PC-3 (cell line): ENCODE measurements around the gene KRT40. TPM values are rescaled to one million over a fixed set of nuclear protein-coding genes. Genes with fewer than 3 reads are reported as not detected.

Source experiments
- ATAC-seq: fragments of 200-7000 bp; cut with Tn5 transposase; 2 replicates; pipeline ENCODE4 v1.9.1; 2020; ENCODE audit warnings: mild to moderate bottlenecking, moderate library complexity
- BruUV-seq: library from RNA; stranded (reverse); fragments of 400-500 nt; replicated peaks from 2 replicates; lab custom pipeline; 2021; lab: Mats Ljungman, UMichigan
- CTCF ChIA-PET: fragments of 300-600 bp; sonication (Branson Sonifier 250); formaldehyde crosslinking; loops from one replicate; lab custom pipeline; 2022; ENCODE audit warnings: antibody characterized with exemption; lab: Charles Lee
- POLR2A ChIA-PET: fragments of 300-600 bp; sonication (Branson Sonifier 250); formaldehyde crosslinking; loops from one replicate; lab custom pipeline; 2022; ENCODE audit warnings: antibody characterized with exemption; ENCODE audit not compliant: unreplicated experiment; lab: Charles Lee
- DNase-seq: peaks from one replicate; pipeline ENCODE4 v3.0.0-alpha.2; 2015
- H2AFZ ChIP-seq: fragments of 300-600 bp; sonication (generic); 2 replicates; pipeline ENCODE4 v1.6.0; 2016; ENCODE audit warnings: antibody characterized with exemption, low read length
- H3F3A ChIP-seq: fragments of 300-600 bp; sonication (generic); one replicate; pipeline ENCODE4 v1.6.0; 2017; ENCODE audit warnings: antibody characterized with exemption, low read length, control low read depth, mild to moderate bottlenecking; ENCODE audit not compliant: unreplicated experiment
- H3K27ac ChIP-seq: fragments of 300-600 bp; sonication (generic); 2 replicates; pipeline ENCODE4 v1.5.1; 2016; ENCODE audit warnings: mild to moderate bottlenecking, low read length
- H3K27me3 ChIP-seq: fragments of 300-600 bp; sonication (generic); 2 replicates; pipeline ENCODE4 v1.6.1; 2016; ENCODE audit warnings: low read length, mixed read lengths
- H3K36me3 ChIP-seq: fragments of 300-600 bp; sonication (generic); 2 replicates; pipeline ENCODE4 v1.6.1; 2016; ENCODE audit warnings: low read depth, mixed run types, low read length, mixed read lengths
- H3K4me1 ChIP-seq: fragments of 300-600 bp; sonication (generic); 2 replicates; pipeline ENCODE4 v1.5.1; 2016; ENCODE audit warnings: low read length; ENCODE audit not compliant: insufficient read depth
- H3K4me2 ChIP-seq: fragments of 300-600 bp; sonication (generic); 2 replicates; pipeline ENCODE4 v1.6.0; 2016; ENCODE audit warnings: low read length
- H3K4me3 ChIP-seq: fragments of 300-600 bp; sonication (generic); 2 replicates; pipeline ENCODE4 v1.5.1; 2016; ENCODE audit warnings: mild to moderate bottlenecking, low read length, mixed read lengths
- H3K79me2 ChIP-seq: fragments of 300-600 bp; sonication (generic); 2 replicates; pipeline ENCODE4 v1.6.1; 2017; ENCODE audit warnings: low read length, mixed read lengths
- H3K9ac ChIP-seq: fragments of 300-600 bp; sonication (generic); 2 replicates; pipeline ENCODE4 v1.6.0; 2016; ENCODE audit warnings: mild to moderate bottlenecking, low read length
- H3K9me2 ChIP-seq: fragments of 300-600 bp; sonication (generic); replicated peaks from 2 replicates; pipeline ENCODE4 v1.6.1; 2016; ENCODE audit warnings: mixed run types, low read length, mixed read lengths
- H3K9me3 ChIP-seq: fragments of 300-600 bp; sonication (generic); 2 replicates; pipeline ENCODE4 v1.6.1; 2016; ENCODE audit warnings: low read length, mixed read lengths
- H4K20me1 ChIP-seq: fragments of 300-600 bp; sonication (generic); 2 replicates; pipeline ENCODE4 v1.6.1; 2016; ENCODE audit warnings: low read length, mixed read lengths
- CTCF ChIP-seq: fragments of 300-600 bp; sonication (generic); conservative IDR thresholded peaks from 2 replicates; pipeline ENCODE4 v1.5.1; 2017; ENCODE audit warnings: antibody characterized with exemption, low read depth, mild to moderate bottlenecking, low read length
- EZH2 ChIP-seq: fragments of 300-600 bp; sonication (generic); IDR thresholded peaks from one replicate; pipeline ENCODE4 v1.6.1; 2017; ENCODE audit warnings: antibody characterized with exemption, mild to moderate bottlenecking, low read length; ENCODE audit not compliant: unreplicated experiment
- EZH2phosphoT487 ChIP-seq: fragments of 300-600 bp; sonication (generic); IDR thresholded peaks from 2 replicates; pipeline ENCODE4 v1.6.1; 2018; ENCODE audit warnings: mild to moderate bottlenecking, antibody characterized with exemption, low read length, borderline replicate concordance
- intact Hi-C: fragments of 100-400 bp; cut with micrococcal nuclease; formaldehyde crosslinking; loops from 2 replicates; pipeline ENCODE4 v1.9.0; 2023
- total RNA-seq: library from RNA; depleted of rRNA; stranded (reverse); fragments of >200 nt; gene quantifications from 2 replicates; pipeline ENCODE4 v1.2.3, GENCODE V29; 2014

Gene KRT40
- total RNA-seq, 1 experiment from 2014 or later: not detected

GRCh38 chr17:40936437-40936971, 47.6 kb downstream of the KRT40 start:
- ChIA-PET POLR2A (no interaction called here), CTCF (no interaction called here)
- no peaks in the 10 kb centered on the region for H3K9me2 ChIP-seq
- no peak overlapping the region for H3K9ac ChIP-seq
- no peaks in the 10 kb centered on the region for H3K4me1 ChIP-seq
- H3K27me3 ChIP-seq: no peaks in the 10 kb centered on the region
- H2AFZ ChIP-seq: no peak overlapping the region
- no peak overlapping the region for H3K4me3 ChIP-seq
- no peak overlapping the region for H3K4me2 ChIP-seq
- BruUV-seq: no TSS peak
- intact Hi-C loops: no loop called here
- no peak for ATAC-seq
- no peak for DNase-seq
- H3K9me3 ChIP-seq: no peaks in the 10 kb centered on the region
- no peaks in the 10 kb centered on the region for H3K36me3 ChIP-seq
- no peaks in the 10 kb centered on the region for H4K20me1 ChIP-seq
- H3K79me2 ChIP-seq: no peaks in the 10 kb centered on the region
- TF ChIP-seq EZH2: no peak
- TF ChIP-seq CTCF: no peak
- TF ChIP-seq EZH2phosphoT487: no peak
- no peak overlapping the region for H3K27ac ChIP-seq
- no peaks in the 10 kb centered on the region for H3F3A ChIP-seq

- H3K9ac ChIP-seq: no peak overlapping the region
- ATAC-seq: no peak
- intact Hi-C loops: no loop called here
- H3K27ac ChIP-seq: no peak overlapping the region
- no peaks in the 10 kb centered on the region for H3K79me2 ChIP-seq
- H4K20me1 ChIP-seq: no peaks in the 10 kb centered on the region
- H3K36me3 ChIP-seq: no peaks in the 10 kb centered on the region
- H3K4me2 ChIP-seq: no peak overlapping the region
- no TSS peak for BruUV-seq
- no peaks in the 10 kb centered on the region for H3K9me2 ChIP-seq
- no peaks in the 10 kb centered on the region for H3F3A ChIP-seq
- H3K4me3 ChIP-seq: no peak overlapping the region
- TF ChIP-seq CTCF (no peak), EZH2phosphoT487 (no peak), EZH2 (no peak)
- no peak overlapping the region for H2AFZ ChIP-seq
- no peak for DNase-seq
- POLR2A ChIA-PET: no interaction called here
- no peaks in the 10 kb centered on the region for H3K27me3 ChIP-seq
- CTCF ChIA-PET: no interaction called here
- H3K9me3 ChIP-seq: no peaks in the 10 kb centered on the region
- H3K4me1 ChIP-seq: no peaks in the 10 kb centered on the region
Observed at GRCh38 chr17:40935624-40936023, 48.5 kb downstream of the KRT40 start.

GRCh38 chr17:40932608-40933007, 51.5 kb downstream of the KRT40 start:
- ATAC-seq (no peak), DNase-seq (no peak)
- TF ChIP-seq EZH2 (no peak), CTCF (no peak), EZH2phosphoT487 (no peak)
- Histone ChIP-seq H3F3A (no peaks in the 10 kb centered on the region), H3K79me2 (no peaks in the 10 kb centered on the region), H3K27me3 (no peaks in the 10 kb centered on the region), H3K9me2 (no peaks in the 10 kb centered on the region), H3K4me3 (no peak overlapping the region), H4K20me1 (no peaks in the 10 kb centered on the region), H3K4me1 (no peaks in the 10 kb centered on the region), H2AFZ (no peak overlapping the region), H3K27ac (no peak overlapping the region), H3K9ac (no peak overlapping the region), H3K4me2 (no peak overlapping the region), H3K9me3 (no peaks in the 10 kb centered on the region), H3K36me3 (no peaks in the 10 kb centered on the region)
- intact Hi-C loops: no loop called here
- BruUV-seq: no TSS peak
- ChIA-PET CTCF (no interaction called here), POLR2A (no interaction called here)
